K562 (cell line): ENCODE results near the gene RFX7. TPM values are rescaled to one million over a fixed set of nuclear protein-coding genes. Genes with fewer than 3 reads are reported as not detected.
A peak's percentile ranks its signal among the peaks of the same experiment; 100 is the strongest.

ENCODE experiments used
- ASH1L ChIP-seq: fragments of 450-650 bp; IDR thresholded peaks from 2 replicates; pipeline ENCODE4 v1.6.1; 2018; ENCODE audit warnings: borderline replicate concordance, mild to moderate bottlenecking, low read depth; ENCODE audit not compliant: partially characterized antibody
- ETV5 ChIP-seq: sonication (generic); formaldehyde crosslinking; IDR thresholded peaks from 2 replicates; pipeline ENCODE4 v1.4.0; 2020; ENCODE audit warnings: low read depth, mild to moderate bottlenecking, missing genetic modification reagents
- GATAD2A ChIP-seq: fragments of 450-650 bp; IDR thresholded peaks from 2 replicates; pipeline ENCODE4 v1.6.1; 2017
- HNRNPH1 ChIP-seq: fragments of 200-400 bp; formaldehyde crosslinking; optimal IDR thresholded peaks from 2 replicates; pipeline ENCODE3; 2017; ENCODE audit warnings: low read depth, mild to moderate bottlenecking, low read length, moderate library complexity
- HSF4 ChIP-seq: fragments of 250-450 bp; sonication (Bioruptor Pico); IDR thresholded peaks from 2 replicates; pipeline ENCODE4 v2.1.2; 2022; ENCODE audit warnings: mild to moderate bottlenecking, moderate library complexity, borderline replicate concordance
- ILK ChIP-seq: fragments of 450-650 bp; IDR thresholded peaks from 2 replicates; pipeline ENCODE4 v1.6.1; 2016; ENCODE audit warnings: missing genetic modification characterization, low read depth, mild to moderate bottlenecking, missing compliant biosample characterization, moderate library complexity, borderline replicate concordance
- MCM2 ChIP-seq: fragments of 450-650 bp; IDR thresholded peaks from 2 replicates; pipeline ENCODE4 v1.6.1; 2017; ENCODE audit warnings: low read depth, mild to moderate bottlenecking
- MCM3 ChIP-seq: fragments of 450-650 bp; IDR thresholded peaks from 2 replicates; pipeline ENCODE4 v1.6.1; 2016
- MYNN ChIP-seq, 2 experiments: sonication (generic); formaldehyde crosslinking in 1 of 2; IDR thresholded peaks; 2 replicates each; pipeline versions ENCODE4 v1.5.0 to v1.6.1; 2016 to 2020; ENCODE audit warnings: antibody characterized with exemption in 1 of 2, missing genetic modification reagents in 1 of 2
- NR2C2 ChIP-seq, 2 experiments: fragments of 200-800 bp in 1 of 2; sonication (Bioruptor generic) in 1 of 2; sonication (generic) in 1 of 2; formaldehyde crosslinking in 1 of 2; IDR thresholded peaks; 2 replicates each; pipeline versions ENCODE4 v1.6.1 to v1.8.0; 2016 to 2022; ENCODE audit warnings: mild to moderate bottlenecking in 1 of 2, missing compliant biosample characterization in 1 of 2, missing genetic modification characterization in 1 of 2, missing genetic modification reagents in 1 of 2
- PHB ChIP-seq: fragments of 250-450 bp; sonication (Bioruptor Pico); IDR thresholded peaks from 2 replicates; pipeline ENCODE4 v1.5.0; 2021
- RAD51 ChIP-seq: fragments of 450-650 bp; IDR thresholded peaks from 2 replicates; pipeline ENCODE4 v1.7.1; 2016; ENCODE audit warnings: low read depth, mild to moderate bottlenecking, borderline replicate concordance
- SLC30A9 ChIP-seq: fragments of 250-450 bp; sonication (Bioruptor Pico); IDR thresholded peaks from 2 replicates; pipeline ENCODE4 v1.8.0; 2022; ENCODE audit warnings: mild to moderate bottlenecking, moderate library complexity
- SOX6 ChIP-seq: fragments of 450-650 bp; IDR thresholded peaks from 2 replicates; pipeline ENCODE4 v1.6.1; 2014; ENCODE audit warnings: mild to moderate bottlenecking
- STAG1 ChIP-seq: sonication (generic); formaldehyde crosslinking; IDR thresholded peaks from 2 replicates; pipeline ENCODE4 v1.5.0; 2020; ENCODE audit warnings: missing genetic modification reagents, borderline replicate concordance
- WHSC1 ChIP-seq: IDR thresholded peaks from one replicate; pipeline ENCODE4 v1.6.1; 2012; ENCODE audit warnings: low read length, control low read depth, inconsistent platforms
- ZBTB7A ChIP-seq: IDR thresholded peaks from 2 replicates; pipeline ENCODE4 v1.6.1; 2011; ENCODE audit warnings: low read depth, mild to moderate bottlenecking, low read length, moderate library complexity, borderline replicate concordance; ENCODE audit not compliant: control insufficient read depth
- ZFP36 ChIP-seq: fragments of 150-350 bp; IDR thresholded peaks from 2 replicates; pipeline ENCODE4 v1.6.1; 2018; ENCODE audit warnings: low read length, low read depth; ENCODE audit not compliant: partially characterized antibody
- ZNF354B ChIP-seq: fragments of 250-450 bp; sonication (Bioruptor Pico); IDR thresholded peaks from 2 replicates; pipeline ENCODE4 v1.4.0; 2020
- polyA plus RNA-seq, 8 experiments: library from polyadenylated mRNA; depleted of rRNA in 4 of 8; stranded (reverse) in 5 of 8; unstranded in 3 of 8; fragments of >200 nt; fragmentation: Nextera tagmentation in 2 of 8; fragmentation: Illumina TruSeq in 1 of 8; extraction: Ambion mirVana in 2 of 8; extraction: Trizol in 1 of 8; gene quantifications; 2 replicates each; pipeline versions ENCODE4 v1.2.1 to v1.2.3, GENCODE V29; 2011 to 2014; ENCODE audit warnings: inconsistent platforms in 1 of 8, missing spikeins in 1 of 8
- total RNA-seq, 7 experiments: library from RNA; depleted of rRNA in 6 of 7; stranded (reverse); fragments of >200 nt in 6 of 7; fragmentation: Illumina TruSeq in 2 of 7; extraction: Trizol in 2 of 7; gene quantifications; 2 replicates each; pipeline versions ENCODE4 v1.2.1 to v1.2.3, GENCODE V29; 2011 to 2021; ENCODE audit warnings: low replicate concordance in 1 of 7
- TF ChIP-seq, protein P1 (sequence below): sonication (generic); formaldehyde crosslinking; IDR thresholded peaks from 2 replicates; pipeline ENCODE4 v1.8.0; 2022; ENCODE audit warnings: mild to moderate bottlenecking, missing genetic modification reagents
- TF ChIP-seq, protein P2 (sequence below), 2 experiments: IDR thresholded peaks; 2 replicates each; pipeline ENCODE4 v1.6.1; 2011; ENCODE audit warnings: borderline replicate concordance in 1 of 2, control low read depth in 1 of 2, low read depth in 1 of 2, low read length in 1 of 2, mild to moderate bottlenecking in 1 of 2, mixed read lengths in 1 of 2, moderate library complexity in 1 of 2; ENCODE audit not compliant: insufficient read depth in 1 of 2, insufficient read length in 1 of 2, poor library complexity in 1 of 2, severe bottlenecking in 1 of 2; ENCODE audit errors: extremely low read depth in 1 of 2
- TF ChIP-seq, protein P3 (sequence below): sonication (generic); formaldehyde crosslinking; IDR thresholded peaks from 2 replicates; pipeline ENCODE4 v1.8.0; 2022; ENCODE audit warnings: mild to moderate bottlenecking, missing genetic modification reagents, borderline replicate concordance
- TF ChIP-seq, protein P4 (sequence below): fragments of 200-800 bp; sonication (Bioruptor generic); IDR thresholded peaks from 2 replicates; pipeline ENCODE4 v1.6.1; 2017; ENCODE audit warnings: missing genetic modification characterization, missing compliant biosample characterization

The RFX7 gene
- total and polyA plus RNA-seq, 9 of the 15 experiments (the other 6 are each of a cell fraction or from before 2014, with no cell fraction given) = 2.4 to 17.9 (median 6.3) TPM

DNA sequence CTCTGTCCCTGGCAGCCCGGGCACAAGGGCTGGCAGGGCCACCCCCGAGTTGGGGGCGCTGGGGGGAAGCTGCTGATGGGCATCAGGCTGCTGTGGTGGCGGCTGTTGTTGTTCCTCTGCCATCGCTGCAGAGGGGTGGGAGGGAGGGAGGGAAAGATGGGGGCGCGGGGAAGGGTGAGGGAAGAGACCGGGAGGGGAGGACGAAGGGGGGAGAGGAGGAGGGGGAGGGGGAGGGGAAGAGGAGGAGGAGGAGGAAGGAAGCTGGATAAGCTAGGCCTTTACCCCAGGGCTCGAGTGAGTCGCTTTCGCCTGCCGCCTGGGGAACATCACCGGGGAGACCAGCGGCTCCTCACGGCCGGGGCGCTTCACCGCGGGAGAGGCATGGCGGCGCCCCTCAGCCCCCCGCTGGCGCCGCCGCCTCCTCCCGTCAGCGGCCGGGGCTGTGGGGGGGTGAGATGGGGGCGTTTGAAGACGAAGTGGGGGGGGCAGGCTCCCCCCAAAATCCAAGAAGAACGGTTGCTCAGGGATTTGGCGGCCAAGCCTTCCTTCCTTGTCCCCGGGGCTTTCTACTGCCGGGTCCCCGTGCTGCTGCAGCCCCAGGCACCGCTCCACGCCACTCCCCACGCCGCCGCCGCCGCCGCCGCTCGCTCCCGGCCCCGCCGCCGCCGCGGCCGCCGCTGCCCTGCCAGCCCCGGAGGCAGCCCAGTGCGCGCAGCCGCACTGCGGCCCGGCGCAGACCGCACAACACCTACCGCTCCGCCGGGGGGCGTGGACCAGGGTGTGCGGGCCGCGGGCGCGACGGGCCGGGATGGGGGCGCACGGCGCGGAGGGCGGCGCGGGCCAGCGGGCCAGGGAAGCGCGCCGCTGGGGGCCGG is at the start of gene RFX7 (continued):
- TF ChIP-seq, protein P1, sequence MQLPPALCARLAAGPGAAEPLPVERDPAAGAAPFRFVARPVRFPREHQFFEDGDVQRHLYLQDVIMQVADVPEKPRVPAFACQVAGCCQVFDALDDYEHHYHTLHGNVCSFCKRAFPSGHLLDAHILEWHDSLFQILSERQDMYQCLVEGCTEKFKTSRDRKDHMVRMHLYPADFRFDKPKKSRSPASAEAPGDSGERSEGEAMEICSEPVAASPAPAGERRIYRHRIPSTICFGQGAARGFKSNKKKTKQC (CRISPR knock-in tag) = no peak
- TF ChIP-seq STAG1 (CRISPR knock-in tag) (no peak), RAD51 (no peak), WHSC1 (no peak), ASH1L (no peak), MCM3 (no peak), SOX6 (no peak), GATAD2A (no peak), ILK (no peak), MCM2 (no peak), ZNF354B (CRISPR knock-in tag) (no peak), MYNN (IDR thresholded peaks at IDR 0.05) (no peak), MYNN (CRISPR knock-in tag; IDR thresholded peaks at IDR 0.05) (no peak), HNRNPH1 (no peak), ZBTB7A (peak; percentile 77; the same call in 1 of the 2 replicates), SLC30A9 (CRISPR knock-in tag) (no peak), NR2C2 (CRISPR knock-in tag; IDR thresholded peaks at IDR 0.05) (no peak), NR2C2 (tag; IDR thresholded peaks at IDR 0.05) (peak; percentile 54), PHB (no peak), ZFP36 (no peak), HSF4 (CRISPR knock-in tag) (no peak), ETV5 (CRISPR knock-in tag) (no peak)
- TF ChIP-seq, protein P2, sequence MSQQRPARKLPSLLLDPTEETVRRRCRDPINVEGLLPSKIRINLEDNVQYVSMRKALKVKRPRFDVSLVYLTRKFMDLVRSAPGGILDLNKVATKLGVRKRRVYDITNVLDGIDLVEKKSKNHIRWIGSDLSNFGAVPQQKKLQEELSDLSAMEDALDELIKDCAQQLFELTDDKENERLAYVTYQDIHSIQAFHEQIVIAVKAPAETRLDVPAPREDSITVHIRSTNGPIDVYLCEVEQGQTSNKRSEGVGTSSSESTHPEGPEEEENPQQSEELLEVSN (IDR thresholded peaks at IDR 0.05; ENCODE audit: borderline replicate concordance in 1 of 2, extremely low read depth in 1 of 2, insufficient read depth in 1 of 2, insufficient read length in 1 of 2, low read depth in 1 of 2, low read length in 1 of 2, poor library complexity in 1 of 2, severe bottlenecking in 1 of 2) = peak; percentile 41 to 83
- TF ChIP-seq, protein P3, sequence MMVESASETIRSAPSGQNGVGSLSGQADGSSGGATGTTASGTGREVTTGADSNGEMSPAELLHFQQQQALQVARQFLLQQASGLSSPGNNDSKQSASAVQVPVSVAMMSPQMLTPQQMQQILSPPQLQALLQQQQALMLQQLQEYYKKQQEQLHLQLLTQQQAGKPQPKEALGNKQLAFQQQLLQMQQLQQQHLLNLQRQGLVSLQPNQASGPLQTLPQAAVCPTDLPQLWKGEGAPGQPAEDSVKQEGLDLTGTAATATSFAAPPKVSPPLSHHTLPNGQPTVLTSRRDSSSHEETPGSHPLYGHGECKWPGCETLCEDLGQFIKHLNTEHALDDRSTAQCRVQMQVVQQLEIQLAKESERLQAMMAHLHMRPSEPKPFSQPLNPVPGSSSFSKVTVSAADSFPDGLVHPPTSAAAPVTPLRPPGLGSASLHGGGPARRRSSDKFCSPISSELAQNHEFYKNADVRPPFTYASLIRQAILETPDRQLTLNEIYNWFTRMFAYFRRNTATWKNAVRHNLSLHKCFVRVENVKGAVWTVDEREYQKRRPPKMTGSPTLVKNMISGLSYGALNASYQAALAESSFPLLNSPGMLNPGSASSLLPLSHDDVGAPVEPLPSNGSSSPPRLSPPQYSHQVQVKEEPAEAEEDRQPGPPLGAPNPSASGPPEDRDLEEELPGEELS (CRISPR knock-in tag) = no peak
- TF ChIP-seq, protein P4, sequence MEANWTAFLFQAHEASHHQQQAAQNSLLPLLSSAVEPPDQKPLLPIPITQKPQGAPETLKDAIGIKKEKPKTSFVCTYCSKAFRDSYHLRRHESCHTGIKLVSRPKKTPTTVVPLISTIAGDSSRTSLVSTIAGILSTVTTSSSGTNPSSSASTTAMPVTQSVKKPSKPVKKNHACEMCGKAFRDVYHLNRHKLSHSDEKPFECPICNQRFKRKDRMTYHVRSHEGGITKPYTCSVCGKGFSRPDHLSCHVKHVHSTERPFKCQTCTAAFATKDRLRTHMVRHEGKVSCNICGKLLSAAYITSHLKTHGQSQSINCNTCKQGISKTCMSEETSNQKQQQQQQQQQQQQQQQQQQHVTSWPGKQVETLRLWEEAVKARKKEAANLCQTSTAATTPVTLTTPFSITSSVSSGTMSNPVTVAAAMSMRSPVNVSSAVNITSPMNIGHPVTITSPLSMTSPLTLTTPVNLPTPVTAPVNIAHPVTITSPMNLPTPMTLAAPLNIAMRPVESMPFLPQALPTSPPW (CRISPR knock-in tag) = peak; percentile 90
